ENCODE measurements around the gene NPC1L1.

NPC1L1 gene

GRCh38 chr7:44470628-44471245, 70.4 kb downstream of the NPC1L1 start:
- DNase-seq (ENCODE audit: low spot score), result no peak

GRCh38 chr7:44470135-44470479, 71.0 kb downstream of the NPC1L1 start:
- no peak for DNase-seq (ENCODE audit: low spot score)

DNA sequence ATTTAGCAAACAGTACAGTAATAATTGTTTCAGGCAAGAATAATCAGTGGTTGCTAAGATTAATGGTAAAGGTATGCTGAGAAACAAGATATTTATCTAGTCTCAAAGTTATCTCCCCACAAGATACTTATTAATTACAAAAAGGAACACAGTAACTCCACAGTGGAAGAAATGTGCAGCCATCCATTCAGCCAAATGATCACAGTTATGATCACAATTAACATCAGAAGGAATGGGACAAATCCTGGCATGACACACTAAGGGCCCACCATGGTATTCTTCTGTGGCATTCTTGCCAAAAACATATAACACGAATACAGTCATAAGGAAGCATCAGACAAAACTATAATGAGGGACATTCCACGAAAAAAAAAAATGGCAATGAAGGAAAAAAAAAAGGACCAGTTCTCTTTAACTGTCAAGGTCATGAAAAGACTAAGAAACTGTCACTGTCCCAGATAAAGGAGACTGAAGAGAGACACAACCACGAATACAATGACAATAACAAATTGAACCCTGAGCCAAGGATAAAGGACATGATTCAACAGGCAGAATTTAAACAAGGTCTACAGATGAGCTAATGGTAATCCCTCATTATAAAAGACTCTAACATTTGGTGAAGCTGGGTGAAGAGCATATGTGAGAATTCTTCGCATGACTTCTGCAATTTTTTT, 71.5 kb downstream of the NPC1L1 start:
- DNase-seq (ENCODE audit: low spot score), result no peak

DNA sequence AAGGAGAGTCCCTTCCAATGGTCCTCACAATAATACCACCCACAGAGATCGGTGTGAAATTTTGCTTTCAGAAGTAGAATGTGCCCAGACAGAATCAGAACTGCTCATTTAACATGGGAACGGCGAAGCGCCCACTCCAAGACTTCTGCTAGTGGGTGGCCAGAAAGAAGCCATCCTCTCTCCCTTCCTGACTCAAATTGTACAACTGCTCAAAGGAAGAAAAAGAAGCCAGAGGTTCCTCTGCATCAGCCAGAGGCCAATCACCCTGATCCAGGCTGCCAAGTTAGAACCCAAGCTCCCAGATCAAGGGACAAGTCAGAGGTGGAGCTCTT, 73.9 kb downstream of the NPC1L1 start:
- DNase-seq (ENCODE audit: low spot score), result no peak

DNA sequence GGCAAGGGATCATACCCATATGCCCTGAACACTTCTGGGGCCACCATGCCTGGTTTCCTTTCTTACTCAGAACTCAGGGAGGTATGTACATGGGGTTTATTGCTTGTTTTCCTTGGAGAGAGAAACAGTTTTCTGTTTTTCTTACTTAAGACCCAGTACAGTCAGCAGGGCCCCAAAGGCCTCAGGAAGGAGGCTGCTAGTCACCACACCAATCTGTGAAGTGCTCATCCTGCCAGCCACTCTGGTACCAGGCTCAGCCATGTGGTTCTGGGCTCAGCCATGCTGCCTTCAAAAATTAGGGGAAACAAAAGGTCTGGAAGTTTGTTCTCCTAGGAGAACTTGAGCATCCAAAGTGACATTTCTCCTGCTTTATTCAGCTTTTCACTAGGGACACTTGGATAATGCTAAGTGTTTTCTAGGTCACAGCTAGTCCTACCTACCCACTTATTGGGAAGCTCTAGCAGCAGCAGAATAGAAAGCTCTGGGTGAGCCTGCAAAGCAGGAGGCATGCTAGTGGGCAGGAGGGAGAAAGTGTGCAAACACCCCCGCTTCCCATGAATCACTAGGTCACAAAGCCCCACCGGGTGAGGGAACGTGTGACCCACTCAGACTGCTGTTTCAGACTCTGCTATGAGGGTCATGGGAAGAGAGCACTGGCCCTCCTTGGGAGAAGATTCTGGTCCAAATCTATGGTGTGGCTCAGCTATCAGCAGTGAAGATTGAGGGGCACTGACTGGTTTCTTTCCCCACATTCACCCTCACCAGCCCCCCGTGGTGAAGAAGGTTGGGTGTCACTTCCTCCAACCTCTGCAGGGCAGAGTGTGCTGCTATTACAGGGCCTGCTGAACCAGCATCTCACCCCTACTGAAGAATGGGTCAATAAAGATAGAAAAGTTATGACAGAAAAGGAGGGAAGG, 74.6 kb downstream of the NPC1L1 start:
- peak; percentile 45 for DNase-seq (ENCODE audit: low spot score)

DNA sequence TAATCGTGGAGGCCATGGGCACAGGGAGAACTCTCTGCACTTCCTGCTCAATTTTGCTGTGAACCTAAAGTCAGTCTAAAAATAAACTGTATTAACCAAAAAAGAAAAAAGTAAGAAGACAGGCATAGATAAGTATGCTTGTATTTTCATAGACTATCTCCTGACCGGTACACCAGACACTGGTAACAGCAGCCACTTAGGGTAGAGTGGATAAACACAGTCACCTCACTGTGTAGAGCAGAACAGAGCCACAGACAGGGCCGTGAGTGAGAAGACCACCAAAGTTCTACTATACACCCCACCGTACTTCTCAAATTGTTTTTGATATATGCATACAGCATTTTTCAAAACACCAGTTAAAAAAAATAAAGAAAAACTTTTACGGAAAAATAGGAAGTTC, 75.6 kb downstream of the NPC1L1 start:
- no peak for DNase-seq (ENCODE audit: low spot score)

DNA sequence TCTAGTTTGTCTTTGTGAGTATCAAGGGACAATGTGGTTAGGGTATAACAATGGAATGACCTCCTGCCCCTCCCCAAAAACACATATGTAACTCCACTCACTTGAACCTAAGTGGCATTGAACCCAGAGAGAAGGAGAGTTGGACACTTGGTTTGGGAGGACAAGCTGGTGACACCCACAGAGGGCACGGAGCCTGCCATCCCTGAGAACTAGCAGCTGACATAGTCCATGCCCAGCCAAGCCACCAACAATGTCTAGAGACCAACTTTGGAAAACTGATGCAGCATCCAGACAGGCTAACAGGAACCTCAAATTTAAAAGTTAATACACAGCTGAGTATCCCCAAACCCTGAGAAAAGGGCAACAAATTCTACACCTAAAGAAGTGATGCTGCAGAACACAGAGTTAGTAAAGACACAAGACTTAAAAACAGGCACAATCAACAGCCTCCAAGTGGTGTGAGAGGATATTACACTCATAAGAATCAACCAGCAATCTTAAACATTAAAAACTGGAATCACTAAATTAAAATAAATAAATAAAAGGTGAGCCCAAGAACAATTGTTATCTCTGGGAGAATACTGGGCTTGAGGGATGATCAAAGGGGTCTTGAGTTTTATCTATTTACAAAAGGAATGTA, 77.8 kb downstream of the NPC1L1 start:
- DNase-seq (ENCODE audit: low spot score), result no peak
